Measurements from ENCODE around the gene CHP1. TPM values are rescaled to one million over a fixed set of nuclear protein-coding genes. Genes with fewer than 3 reads are reported as not detected.
"Not testable (repeated sequence)": the region's sequence is repeated elsewhere in the genome, so short reads cannot be mapped to it uniquely, and the experiment has no call there.

CHP1 gene
- total RNA-seq, 3 donors from 2014 or later (not counting 1 experiment from before 2014, with no cell fraction given) = 50.7 to 55.9 (median 51.3) TPM

DNA sequence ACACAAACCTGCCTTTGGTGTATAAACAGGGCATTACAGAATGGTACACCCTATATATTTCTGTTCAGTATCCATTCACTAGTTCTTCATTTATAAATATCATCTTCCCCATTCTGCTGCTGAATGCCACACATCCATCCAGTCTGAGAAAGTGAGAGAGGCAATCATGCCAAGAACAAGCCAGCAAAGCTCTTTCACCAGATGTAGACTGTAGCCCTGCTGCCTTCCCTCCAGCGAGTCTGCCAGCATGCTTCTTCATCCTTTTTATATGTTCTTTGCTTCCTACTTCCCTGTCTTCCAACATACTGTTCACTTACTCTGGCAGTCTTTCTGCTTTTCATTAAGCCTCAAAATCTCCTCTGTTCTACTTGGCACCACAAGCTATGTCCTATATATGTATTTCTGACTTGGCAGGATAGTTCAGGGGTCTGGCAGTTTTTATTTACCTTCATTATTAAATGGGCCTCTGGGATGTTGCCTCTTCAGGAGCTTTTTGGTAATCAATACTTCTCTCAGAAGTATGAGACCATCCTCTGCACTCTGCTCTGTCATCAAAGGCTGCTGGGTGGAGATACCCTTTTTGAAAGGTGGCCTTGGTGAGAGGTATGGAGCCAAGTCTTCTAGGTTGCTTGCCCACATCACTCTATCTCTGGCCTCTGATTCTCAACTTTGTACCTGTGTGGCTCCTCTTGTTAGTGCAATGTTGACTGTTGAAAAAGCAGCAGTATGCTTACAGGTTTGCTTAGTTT lies 48.6 kb downstream of the CHP1 start:
- no peaks in the 10 kb centered on the region for H3K9me3 ChIP-seq (ENCODE audit: control insufficient read depth, insufficient read depth, low read length)
- TF ChIP-seq, protein P1, sequence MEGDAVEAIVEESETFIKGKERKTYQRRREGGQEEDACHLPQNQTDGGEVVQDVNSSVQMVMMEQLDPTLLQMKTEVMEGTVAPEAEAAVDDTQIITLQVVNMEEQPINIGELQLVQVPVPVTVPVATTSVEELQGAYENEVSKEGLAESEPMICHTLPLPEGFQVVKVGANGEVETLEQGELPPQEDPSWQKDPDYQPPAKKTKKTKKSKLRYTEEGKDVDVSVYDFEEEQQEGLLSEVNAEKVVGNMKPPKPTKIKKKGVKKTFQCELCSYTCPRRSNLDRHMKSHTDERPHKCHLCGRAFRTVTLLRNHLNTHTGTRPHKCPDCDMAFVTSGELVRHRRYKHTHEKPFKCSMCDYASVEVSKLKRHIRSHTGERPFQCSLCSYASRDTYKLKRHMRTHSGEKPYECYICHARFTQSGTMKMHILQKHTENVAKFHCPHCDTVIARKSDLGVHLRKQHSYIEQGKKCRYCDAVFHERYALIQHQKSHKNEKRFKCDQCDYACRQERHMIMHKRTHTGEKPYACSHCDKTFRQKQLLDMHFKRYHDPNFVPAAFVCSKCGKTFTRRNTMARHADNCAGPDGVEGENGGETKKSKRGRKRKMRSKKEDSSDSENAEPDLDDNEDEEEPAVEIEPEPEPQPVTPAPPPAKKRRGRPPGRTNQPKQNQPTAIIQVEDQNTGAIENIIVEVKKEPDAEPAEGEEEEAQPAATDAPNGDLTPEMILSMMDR (IDR thresholded peaks at IDR 0.05) = no peak
- Mint-ChIP-seq H3K27ac (peak overlapping the region in 1 of 2 donors; percentile 22), H3K4me3 (no peak overlapping the region), H3K36me3 (no peaks in the 10 kb centered on the region), H3K4me1 (peaks cover 18 to 19% of the 10 kb centered on the region in 2 donors), H3K9me3 (no peaks in the 10 kb centered on the region), H3K27me3 (ENCODE audit: low read depth in 2 of 2) (no peaks in the 10 kb centered on the region)
- 83% methylated on average over 1 of the region's 1 CpG for WGBS (ENCODE audit: insufficient coverage)
- H3K27me3 ChIP-seq (ENCODE audit: control insufficient read depth, insufficient read depth, low read length) = no peaks in the 10 kb centered on the region
- no peak overlapping the region for H3K27ac ChIP-seq (ENCODE audit: low read length)
- peaks cover 11% of the 10 kb centered on the region for H3K4me1 ChIP-seq (ENCODE audit: control insufficient read depth, insufficient read depth, low read length)
- ATAC-seq = no peak
- H3K4me3 ChIP-seq (ENCODE audit: low read length) = no peak overlapping the region
- peaks cover 4% of the 10 kb centered on the region for H3K36me3 ChIP-seq (ENCODE audit: control insufficient read depth, insufficient read depth, low read length)
- intact Hi-C loops (cut with micrococcal nuclease) = loop anchor here (5.0 to 10.0 kb wide), 2 partner anchors 162 to 715 kb away; partner anchors contain the start of genes CCDC32, INO80 and RPUSD2
- DNase-seq = no peak

DNA sequence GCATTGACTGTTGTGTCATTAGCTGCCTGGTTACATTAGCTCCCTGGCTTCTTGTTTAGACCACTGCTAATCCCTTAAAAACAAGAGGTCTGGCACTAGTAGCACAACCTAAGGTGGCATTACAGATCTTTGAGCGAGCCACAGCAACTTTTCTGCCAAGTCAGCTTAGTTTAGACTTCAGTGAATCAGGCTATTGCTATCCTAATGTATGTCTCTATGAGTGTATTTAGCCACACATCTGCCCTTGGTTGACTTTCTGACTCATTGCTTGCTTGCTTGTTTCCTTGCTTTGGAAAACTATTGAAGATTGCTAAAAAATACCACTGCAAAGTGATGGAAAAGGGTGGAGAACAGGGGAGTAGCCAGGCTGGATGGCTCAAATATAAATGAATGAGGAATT lies 50.2 kb downstream of the CHP1 start:
- Mint-ChIP-seq H3K9me3 (no peaks in the 10 kb centered on the region), H3K36me3 (no peaks in the 10 kb centered on the region), H3K4me3 (no peak overlapping the region), H3K27ac (peak overlapping the region in 1 of 2 donors; percentile 29), H3K27me3 (ENCODE audit: low read depth in 2 of 2) (no peaks in the 10 kb centered on the region), H3K4me1 (peaks cover 29 to 30% of the 10 kb centered on the region in 2 donors)
- Histone ChIP-seq H3K36me3 (ENCODE audit: control insufficient read depth, insufficient read depth, low read length) (peaks cover 11% of the 10 kb centered on the region), H3K4me3 (ENCODE audit: low read length) (no peak overlapping the region), H3K4me1 (ENCODE audit: control insufficient read depth, insufficient read depth, low read length) (peaks cover 16% of the 10 kb centered on the region), H3K27ac (ENCODE audit: low read length) (no peak overlapping the region), H3K27me3 (ENCODE audit: control insufficient read depth, insufficient read depth, low read length) (no peaks in the 10 kb centered on the region), H3K9me3 (ENCODE audit: control insufficient read depth, insufficient read depth, low read length) (no peaks in the 10 kb centered on the region)
- ATAC-seq = no peak
- intact Hi-C loops (cut with micrococcal nuclease) = loop anchor here (5.0 to 10.0 kb wide), 2 partner anchors 164 to 716 kb away; partner anchors contain the start of genes CCDC32, INO80 and RPUSD2
- WGBS (ENCODE audit: insufficient coverage) = 100% methylated on average over 1 of the region's 1 CpG
- DNase-seq = no peak
- TF ChIP-seq, protein P1 (IDR thresholded peaks at IDR 0.05) = no peak

DNA sequence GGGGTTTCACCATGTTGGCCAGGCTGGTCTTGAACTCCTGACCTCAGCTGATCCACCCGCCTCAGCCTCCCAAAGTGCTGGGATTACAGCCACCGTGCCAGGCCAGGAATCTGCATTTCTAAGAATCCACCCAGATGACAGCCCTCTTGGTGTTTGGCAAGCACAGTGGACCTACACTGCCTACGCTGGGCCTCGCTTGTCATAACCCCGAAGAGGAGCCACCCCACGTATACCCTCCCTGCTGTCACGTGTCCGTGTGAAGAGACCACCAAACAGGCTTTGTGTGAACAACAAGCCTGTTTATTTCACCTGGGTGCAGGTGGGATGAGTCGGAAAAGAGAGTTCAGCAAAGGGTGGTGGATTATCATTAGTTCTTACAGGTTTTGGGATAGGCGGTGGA lies 51.4 kb downstream of the CHP1 start:
- Histone ChIP-seq H3K36me3 (ENCODE audit: control insufficient read depth, insufficient read depth, low read length) (peaks cover 22% of the 10 kb centered on the region), H3K4me1 (ENCODE audit: control insufficient read depth, insufficient read depth, low read length) (peaks cover 20% of the 10 kb centered on the region)
- H3K9me3 Mint-ChIP-seq; H3K27ac ChIP-seq (ENCODE audit: low read length); H3K9me3 ChIP-seq (ENCODE audit: control insufficient read depth, insufficient read depth, low read length); H3K27me3 ChIP-seq (ENCODE audit: control insufficient read depth, insufficient read depth, low read length); H3K27me3 Mint-ChIP-seq (ENCODE audit: low read depth in 2 of 2); DNase-seq; H3K4me3 ChIP-seq (ENCODE audit: low read length); ATAC-seq; H3K36me3 Mint-ChIP-seq: not testable (repeated sequence)
- 98% methylated on average over 9 of the region's 10 CpGs for WGBS (ENCODE audit: insufficient coverage)
- intact Hi-C loops (cut with micrococcal nuclease) = loop anchor here (5.0 to 10.0 kb wide), 2 partner anchors 165 to 718 kb away; partner anchors contain the start of genes CCDC32, INO80 and RPUSD2
- Mint-ChIP-seq H3K27ac (peak overlapping the region; percentile 96 to 99), H3K4me3 (peak overlapping the region; percentile 94), H3K4me1 (peaks cover 30 to 34% of the 10 kb centered on the region in 2 donors)

GRCh38 chr15:41282980-41283652 lies 52.0 kb downstream of the CHP1 start:
- not testable (repeated sequence) for H3K27me3 ChIP-seq (ENCODE audit: control insufficient read depth, insufficient read depth, low read length); ATAC-seq; H3K9me3 ChIP-seq (ENCODE audit: control insufficient read depth, insufficient read depth, low read length); H3K27me3 Mint-ChIP-seq (ENCODE audit: low read depth in 2 of 2); H3K9me3 Mint-ChIP-seq; H3K36me3 Mint-ChIP-seq
- 63% methylated on average over 19 of the region's 19 CpGs for WGBS (ENCODE audit: insufficient coverage)
- Histone ChIP-seq H3K4me1 (ENCODE audit: control insufficient read depth, insufficient read depth, low read length) (peaks cover 20% of the 10 kb centered on the region), H3K36me3 (ENCODE audit: control insufficient read depth, insufficient read depth, low read length) (peaks cover 24% of the 10 kb centered on the region), H3K27ac (ENCODE audit: low read length) (peak overlapping the region; percentile 86), H3K4me3 (ENCODE audit: low read length) (peak overlapping the region; percentile 69)
- peak; percentile 15 to 19 for DNase-seq
- intact Hi-C loops (cut with micrococcal nuclease) = loop anchor here (1.0 to 10.0 kb wide), 4 partner anchors 49 to 718 kb away; partner anchors contain the start of genes CCDC32, CHP1, INO80 and NUSAP1
- peaks cover 30 to 36% of the 10 kb centered on the region in 2 donors for H3K4me1 Mint-ChIP-seq
- peak overlapping the region; percentile 94 for H3K4me3 Mint-ChIP-seq
- H3K27ac Mint-ChIP-seq = peak overlapping the region; percentile 96 to 99

Measured in natural killer cell (primary cell).